Measurements from ENCODE around the gene OSR1.

- no peak for TF ChIP-seq EZH2phosphoT487 (IDR thresholded peaks at IDR 0.05; ENCODE audit: borderline replicate concordance, low read depth, low read length)
- no peak for TF ChIP-seq CTCF (conservative IDR thresholded peaks at IDR 0.05; ENCODE audit: low read length)
Measured at GRCh38 chr2:19360266-19360965, 2.0 kb upstream of the OSR1 start.
